Subcutaneous adipose tissue (tissue), 4 donors: ENCODE data around the gene RSRC2. TPM values are rescaled to one million over a fixed set of nuclear protein-coding genes. Genes with fewer than 3 reads are reported as not detected.

Source experiments
- CTCF ChIP-seq: fragments of 450-650 bp; IDR thresholded peaks from one replicate; pipeline ENCODE4 v1.5.1; 2016; ENCODE audit warnings: low read depth, mild to moderate bottlenecking, control low read depth, antibody characterized with exemption, moderate library complexity
- total RNA-seq, 4 donors: library from RNA; depleted of rRNA; stranded (reverse); fragments of >200 nt; gene quantifications; one replicate each; pipeline ENCODE4 v1.1.0, GENCODE V29; 2016

The RSRC2 gene
- 100 to 1,000 TPM in 2 of 4 donors, 10 to 100 TPM in 2; 63.4 to 103 (median 98.6) TPM for total RNA-seq

- TF ChIP-seq CTCF = no peak
These were observed at the start of gene RSRC2, which contains the start of gene KNTC1 for GRCh38 chr12:122526683-122527477. TSS of gene RSRC2 (minus strand) at chr12:122526936. CDS start at chr12:122526853, 83 bp downstream. TSS of gene KNTC1 (plus strand) at chr12:122527249. CDS start at chr12:122530064, 2,815 bp downstream.

- TF ChIP-seq CTCF = no peak
These were observed 45.1 kb upstream of the RSRC2 start for GRCh38 chr12:122571821-122572220.

- no peak for TF ChIP-seq CTCF
These were observed 42.6 kb upstream of the RSRC2 start for GRCh38 chr12:122569288-122569687.

DNA sequence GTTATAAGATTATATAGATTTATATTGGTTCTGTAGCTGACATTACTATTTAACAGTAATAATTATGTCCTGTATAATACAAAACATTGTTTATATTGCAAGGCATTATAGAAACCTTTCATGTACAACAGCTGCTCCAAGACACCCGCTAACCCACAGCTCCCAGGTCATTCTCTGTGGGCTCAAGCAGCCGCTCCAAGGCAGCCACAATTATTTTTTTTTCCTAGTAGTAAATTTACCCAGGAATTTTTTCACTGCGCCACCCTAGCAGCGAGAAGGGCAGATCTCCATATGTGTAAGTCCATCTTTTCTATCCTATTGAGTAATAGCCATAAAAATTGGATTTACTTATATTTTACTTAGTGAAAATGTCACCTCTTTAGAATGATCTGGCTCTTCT is 36.6 kb upstream of the RSRC2 start:
- no peak for TF ChIP-seq CTCF

- no peak for TF ChIP-seq CTCF
These were observed 33.4 kb upstream of the RSRC2 start for GRCh38 chr12:122560138-122560537.

DNA sequence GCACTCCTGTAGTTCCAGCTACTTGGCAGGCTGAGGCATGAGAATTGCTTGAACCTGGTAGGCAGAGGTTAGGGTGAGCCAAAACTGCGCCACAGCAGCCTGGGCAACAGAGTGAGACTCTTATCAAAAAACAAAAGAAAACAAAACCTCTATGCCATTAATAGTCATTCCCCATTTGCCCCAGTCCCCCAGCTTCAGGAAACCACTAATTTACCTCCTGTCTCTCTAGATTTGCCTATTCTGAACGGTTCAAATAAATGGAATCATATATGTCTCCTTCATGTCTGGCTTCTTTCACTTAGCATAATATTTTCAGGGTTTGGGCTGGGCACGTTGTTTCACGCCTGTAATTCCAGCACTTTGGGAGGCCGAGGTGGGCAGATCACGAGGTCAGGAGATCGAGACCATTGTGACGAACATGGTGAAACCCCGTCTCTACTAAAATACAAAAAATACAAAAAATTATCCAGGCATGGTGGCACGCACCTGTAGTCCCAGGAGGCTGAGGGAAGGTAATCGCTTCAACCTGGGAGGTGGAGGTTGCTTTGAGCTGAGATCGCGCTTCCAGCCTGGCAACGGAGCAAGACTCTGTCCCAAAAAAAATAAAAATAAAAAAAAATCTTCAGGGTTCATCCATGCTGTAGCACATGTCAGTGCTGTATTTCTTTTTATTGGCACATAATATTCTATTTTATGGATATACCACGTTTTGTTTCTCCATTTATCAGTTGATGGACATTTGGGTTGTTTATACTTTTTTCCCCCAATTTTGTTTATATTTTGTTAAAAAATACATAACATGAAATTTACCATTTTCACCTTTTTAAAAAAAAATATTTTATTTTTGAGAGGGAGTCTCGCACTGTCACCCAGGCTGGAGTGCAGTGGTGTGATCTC is 32.3 kb upstream of the RSRC2 start:
- TF ChIP-seq CTCF = no peak

DNA sequence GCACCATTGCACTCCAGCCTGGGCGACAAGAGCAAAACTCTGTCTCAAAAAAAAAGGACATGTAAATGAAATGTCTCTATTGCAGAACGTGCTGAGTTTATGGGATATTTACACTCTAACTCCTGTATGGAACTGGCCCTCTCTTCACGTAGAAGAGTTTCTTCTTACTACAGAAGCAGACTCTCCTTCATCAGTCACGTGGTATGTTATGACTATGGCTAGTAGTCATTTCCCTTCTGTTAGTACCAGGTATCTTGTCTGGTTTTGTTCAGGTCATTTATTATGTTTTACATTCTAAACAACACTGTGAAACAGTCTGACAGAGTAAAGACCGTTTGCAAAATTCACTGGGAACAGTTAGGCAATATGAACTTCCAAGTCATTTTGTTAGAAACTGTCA is 20.6 kb upstream of the RSRC2 start:
- no peak for TF ChIP-seq CTCF
